Left ventricle myocardium superior (tissue), 1 donor: Measurements from ENCODE around the gene MAP3K4. TPM values are rescaled to one million over a fixed set of nuclear protein-coding genes. Genes with fewer than 3 reads are reported as not detected.
A peak's percentile ranks its signal among the peaks of the same experiment; 100 is the strongest.
"Not testable (repeated sequence)": the region's sequence is repeated elsewhere in the genome, so short reads cannot be mapped to it uniquely, and the experiment has no call there.

Experiments
- ATAC-seq: fragments of 200-7000 bp; cut with Tn5 transposase; one replicate; pipeline ENCODE4 v1.9.1; 2020; ENCODE audit warnings: mild to moderate bottlenecking, moderate library complexity
- DNase-seq: peaks from one replicate; pipeline ENCODE4 v3.0.0-alpha.2; 2020
- intact Hi-C: fragments of 100-400 bp; cut with micrococcal nuclease; formaldehyde crosslinking; loops from one replicate; pipeline ENCODE4 v1.11.0; 2022
- total RNA-seq: library from RNA; stranded (reverse); fragmentation: NEBNext Ultra II Directional; extraction: Animal tissue kit (Norgen Biotek cat#: 25700); gene quantifications from one replicate; pipeline ENCODE4 v1.2.1, GENCODE V29; 2021
- donor health status: DM: no; HTN: yes; CAD: no; lungs with severe emphysema.

The MAP3K4 gene
- total RNA-seq, 1 donor from 2014 or later, result 43.6 TPM

DNA sequence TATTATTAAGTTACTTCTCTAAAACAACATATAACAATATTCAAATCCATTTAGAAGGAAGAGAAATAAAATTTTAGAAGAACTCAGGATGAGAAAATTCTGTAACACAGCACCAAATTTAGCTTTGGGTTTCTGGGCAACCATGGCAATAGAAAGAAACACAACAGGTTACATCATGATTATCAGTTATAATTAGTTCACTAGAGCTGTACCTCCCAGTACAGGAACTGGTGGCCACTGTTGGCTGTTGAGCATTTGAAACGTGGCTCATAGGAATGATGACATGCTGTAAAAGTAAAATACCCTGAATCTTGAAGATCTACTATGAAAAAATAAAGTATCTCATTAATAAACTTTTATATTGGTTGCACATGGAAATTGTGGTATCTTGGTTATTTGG lies 23.7 kb upstream of the MAP3K4 start:
- DNase-seq (no peak), ATAC-seq (peak; percentile 86)
- intact Hi-C loops, result no loop called here

DNA sequence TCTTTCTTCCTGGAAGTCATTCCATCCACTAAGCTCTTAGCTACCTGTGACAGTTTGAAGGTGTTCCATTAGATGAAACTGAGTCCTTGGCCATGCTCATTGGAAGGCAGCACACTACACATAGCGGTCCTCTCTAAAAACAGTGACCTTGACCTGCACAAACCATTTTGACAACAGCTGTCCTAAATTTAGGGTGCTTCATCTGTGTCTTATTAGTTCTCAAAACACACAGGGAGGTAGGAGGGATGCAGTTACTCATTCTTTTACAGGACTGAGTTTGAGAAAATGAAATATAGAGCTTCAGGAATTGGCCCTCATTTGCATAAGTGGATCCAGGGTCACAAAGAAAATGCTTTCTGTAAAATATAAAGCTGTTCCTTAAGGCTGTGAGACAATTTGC lies 20.4 kb upstream of the MAP3K4 start:
- ATAC-seq (no peak), DNase-seq (no peak)
- intact Hi-C loops, result no loop called here

DNA sequence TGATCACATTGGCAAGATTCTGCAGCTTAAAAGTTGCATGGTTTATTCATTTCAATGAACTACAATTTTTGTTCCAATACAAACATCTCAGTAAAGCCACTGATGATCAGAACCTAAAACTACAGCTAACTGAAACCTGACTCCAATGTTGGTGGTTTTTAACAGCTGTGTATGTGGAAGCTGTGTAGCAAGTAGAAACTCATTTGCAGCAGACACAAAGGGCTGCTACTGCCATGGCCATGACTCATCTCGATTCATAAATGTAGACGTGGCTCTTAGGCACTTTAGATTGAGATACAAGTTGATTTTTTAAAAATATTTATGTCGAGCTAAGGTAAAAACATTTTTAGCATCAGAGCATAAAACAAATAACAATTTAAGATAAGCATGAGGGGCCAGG lies 19.5 kb upstream of the MAP3K4 start:
- ATAC-seq (no peak), DNase-seq (no peak)
- intact Hi-C loops, result no loop called here

DNA sequence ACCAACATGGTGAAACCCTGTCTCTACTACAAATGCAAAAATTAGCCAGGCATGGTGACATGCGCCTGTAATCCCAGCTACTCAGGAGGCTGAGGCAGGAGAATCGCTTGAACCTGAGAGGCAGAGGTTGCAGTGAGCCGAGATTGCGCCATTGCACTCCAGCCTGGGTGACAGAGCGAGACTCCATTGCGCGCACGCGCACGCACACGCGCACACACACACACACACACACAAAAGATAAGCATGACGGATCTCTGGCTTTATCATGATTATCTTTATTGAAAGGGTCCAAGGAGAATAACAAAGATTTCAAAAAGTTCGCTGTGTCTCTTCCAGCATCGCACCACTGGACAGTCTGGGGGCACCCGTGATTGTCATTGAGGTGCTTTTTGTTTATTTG lies 19.0 kb upstream of the MAP3K4 start:
- intact Hi-C loops, ATAC-seq, DNase-seq: not testable (repeated sequence)

DNA sequence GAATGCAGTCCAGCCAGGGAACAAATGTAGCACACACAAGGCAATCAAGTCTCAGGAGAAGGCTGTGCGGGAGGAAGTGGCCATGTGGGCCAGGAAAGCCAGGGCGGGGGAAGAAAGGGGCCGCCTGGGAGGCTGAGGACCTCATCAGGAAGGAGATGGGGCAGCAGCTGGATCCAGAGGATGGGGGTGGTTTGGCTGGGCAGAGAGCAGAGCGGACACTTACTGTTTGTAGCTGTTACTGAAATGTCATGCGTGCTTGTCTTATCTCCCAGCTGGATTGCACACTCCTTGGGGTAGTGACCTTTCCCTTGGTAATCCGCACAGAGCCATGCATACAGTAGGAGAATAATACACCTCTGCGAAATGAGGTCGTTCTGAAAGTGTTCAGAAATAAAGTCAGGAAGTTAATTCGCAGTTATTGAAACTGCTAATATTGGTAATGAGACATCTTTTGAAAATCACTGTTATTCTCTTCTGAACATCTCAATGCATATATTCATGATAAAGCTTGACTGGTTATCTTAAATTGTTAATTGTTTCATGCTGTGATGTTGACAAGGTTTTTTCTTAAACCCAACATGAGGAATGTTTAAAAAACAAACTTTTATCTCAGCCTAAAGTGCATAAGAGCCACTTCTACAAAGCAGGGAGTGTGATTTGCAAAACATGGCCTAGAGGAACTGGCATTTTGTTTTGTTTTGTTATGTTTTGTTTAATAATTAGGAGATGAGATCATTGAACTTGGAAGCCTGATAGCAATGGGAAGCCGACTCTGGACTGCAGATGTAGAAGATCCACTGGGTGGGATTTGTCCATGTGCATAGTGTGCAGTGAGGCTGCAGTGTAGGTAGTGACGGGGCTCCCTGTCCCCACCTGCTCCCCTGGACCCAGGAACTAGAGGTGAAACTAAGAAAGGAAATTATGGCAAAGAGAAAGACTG lies 18.0 kb upstream of the MAP3K4 start:
- DNase-seq, result peak; percentile 76
- peak; percentile 91 for ATAC-seq
- intact Hi-C loops, result no loop called here

DNA sequence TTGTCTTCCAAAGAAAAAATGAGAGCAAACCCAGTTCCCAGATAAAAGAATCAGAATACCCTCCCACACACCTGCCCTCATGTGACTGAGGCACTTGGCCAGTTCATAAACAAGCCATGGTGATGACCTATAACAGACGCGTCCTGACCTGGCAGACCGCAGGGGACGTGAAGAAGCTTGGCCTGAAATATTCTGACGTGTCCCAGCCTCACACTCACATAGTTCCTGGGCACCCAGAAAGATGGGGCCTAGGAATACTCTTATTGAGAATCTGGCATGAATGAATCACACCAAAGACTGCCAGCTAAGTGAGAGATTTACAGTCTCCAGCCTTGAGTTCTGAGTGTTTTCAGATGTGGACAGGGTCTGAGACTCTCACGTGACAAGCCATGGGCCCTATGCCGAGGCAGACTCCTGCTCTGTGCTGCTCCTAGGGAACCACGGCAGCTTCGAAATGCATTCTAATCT lies 17.2 kb upstream of the MAP3K4 start:
- peak; percentile 79 for ATAC-seq
- intact Hi-C loops, result no loop called here
- DNase-seq, result peak; percentile 69

DNA sequence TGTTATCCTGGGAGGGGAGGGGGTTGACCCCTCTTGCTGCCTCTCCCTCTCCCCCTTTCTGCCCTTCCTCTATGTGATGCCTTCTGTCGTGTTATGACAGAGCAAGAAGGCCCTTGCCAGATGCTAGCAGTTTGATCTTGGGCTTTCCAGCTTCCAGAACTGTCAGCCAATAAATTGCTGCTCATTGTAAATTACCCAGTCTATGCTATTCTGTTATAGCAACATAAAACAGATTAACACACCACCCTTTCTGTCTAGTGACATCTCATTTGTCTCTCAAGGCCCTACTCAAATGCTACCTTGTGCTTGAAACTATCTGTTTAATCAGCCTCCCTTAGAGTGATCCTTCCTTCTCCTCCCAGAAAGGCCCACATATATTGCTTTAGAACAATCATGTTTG lies 16.4 kb upstream of the MAP3K4 start:
- DNase-seq (no peak), ATAC-seq (no peak)
- intact Hi-C loops, result no loop called here

DNA sequence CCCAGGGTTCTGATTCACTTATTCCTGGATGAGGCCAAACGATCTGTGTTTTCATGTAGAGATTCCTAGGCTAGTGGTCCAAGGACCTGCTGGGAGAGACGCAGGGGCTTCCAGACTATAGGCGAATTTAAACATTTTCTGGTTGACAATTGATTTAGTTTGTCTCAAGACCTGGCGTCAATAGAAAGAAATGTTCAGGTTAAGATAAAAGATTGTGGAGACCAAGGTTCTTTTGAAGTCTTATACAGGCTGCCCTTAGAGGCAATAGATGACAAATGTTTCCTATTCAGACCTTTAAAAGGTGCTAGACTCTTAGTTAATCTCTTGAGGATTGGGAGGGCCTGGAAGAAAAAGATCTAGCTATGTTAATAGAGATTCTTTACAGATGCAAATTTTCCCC lies 15.6 kb upstream of the MAP3K4 start:
- intact Hi-C loops, ATAC-seq, DNase-seq: not testable (repeated sequence)

DNA sequence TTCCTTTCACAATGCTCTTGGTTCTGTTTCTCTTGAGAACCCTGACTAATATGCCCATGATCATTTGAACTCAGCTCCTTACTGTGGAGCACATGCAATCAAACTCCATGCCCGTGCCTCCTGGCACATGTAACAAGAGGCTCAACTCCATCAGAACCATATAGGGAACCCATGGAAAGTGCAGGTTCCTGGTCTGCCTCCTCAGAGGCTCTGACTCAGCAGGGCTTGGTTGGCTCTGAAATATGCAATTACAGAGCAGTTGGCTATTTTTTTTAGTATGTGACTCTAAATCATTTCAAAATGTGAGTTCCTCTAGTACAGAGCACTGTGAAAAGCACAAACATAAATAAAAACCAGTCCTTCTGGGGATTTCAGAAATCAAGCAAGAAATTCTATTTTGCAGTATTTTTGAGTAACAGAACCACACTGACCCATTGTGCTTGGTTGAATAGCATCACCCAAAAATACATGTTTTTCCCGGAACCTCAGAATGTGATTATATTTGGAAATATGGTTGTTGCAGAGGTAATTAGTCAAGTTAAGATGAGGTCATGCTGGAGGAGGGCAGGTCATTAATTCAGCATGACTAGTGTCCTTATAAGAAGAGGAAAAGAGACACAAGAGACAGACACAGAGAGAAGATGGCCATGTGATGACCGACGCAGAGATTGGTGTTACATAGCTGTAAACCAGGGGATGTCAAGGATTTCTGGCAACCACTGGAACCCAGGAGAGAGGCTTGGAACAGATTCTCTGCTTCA lies 13.2 kb upstream of the MAP3K4 start:
- DNase-seq (no peak), ATAC-seq (no peak)
- intact Hi-C loops, result no loop called here

DNA sequence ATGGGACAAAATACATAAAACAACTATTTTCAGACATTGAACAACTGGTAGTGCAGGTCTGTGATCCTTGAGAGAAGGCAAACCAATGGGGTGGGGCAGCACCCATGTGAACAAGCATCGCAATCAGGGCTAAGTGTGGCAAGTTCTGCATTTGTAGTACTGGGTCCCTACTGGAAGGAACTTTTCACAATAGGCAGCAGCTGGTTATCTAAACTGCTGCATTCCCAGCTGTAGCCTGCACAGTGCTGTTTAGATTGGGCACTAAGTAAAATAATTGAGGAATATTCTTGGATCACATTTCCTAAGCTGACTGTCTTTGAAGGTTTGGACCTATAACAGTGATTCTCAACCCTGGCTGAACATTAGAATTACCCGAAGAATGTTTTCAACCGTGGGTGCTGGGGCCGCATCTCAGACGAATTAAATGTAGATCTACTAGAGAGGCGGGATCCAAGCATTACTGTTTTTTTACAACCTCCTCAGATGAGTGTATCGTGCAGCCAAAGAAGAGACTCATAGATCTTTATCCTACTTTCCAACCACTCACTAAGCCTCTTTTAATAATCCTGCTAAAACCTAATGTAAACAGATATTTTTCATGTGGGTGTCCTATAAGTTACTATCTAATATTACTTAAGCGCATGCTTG lies 12.4 kb upstream of the MAP3K4 start:
- intact Hi-C loops, result no loop called here
- ATAC-seq (peak; percentile 6), DNase-seq (no peak)

DNA sequence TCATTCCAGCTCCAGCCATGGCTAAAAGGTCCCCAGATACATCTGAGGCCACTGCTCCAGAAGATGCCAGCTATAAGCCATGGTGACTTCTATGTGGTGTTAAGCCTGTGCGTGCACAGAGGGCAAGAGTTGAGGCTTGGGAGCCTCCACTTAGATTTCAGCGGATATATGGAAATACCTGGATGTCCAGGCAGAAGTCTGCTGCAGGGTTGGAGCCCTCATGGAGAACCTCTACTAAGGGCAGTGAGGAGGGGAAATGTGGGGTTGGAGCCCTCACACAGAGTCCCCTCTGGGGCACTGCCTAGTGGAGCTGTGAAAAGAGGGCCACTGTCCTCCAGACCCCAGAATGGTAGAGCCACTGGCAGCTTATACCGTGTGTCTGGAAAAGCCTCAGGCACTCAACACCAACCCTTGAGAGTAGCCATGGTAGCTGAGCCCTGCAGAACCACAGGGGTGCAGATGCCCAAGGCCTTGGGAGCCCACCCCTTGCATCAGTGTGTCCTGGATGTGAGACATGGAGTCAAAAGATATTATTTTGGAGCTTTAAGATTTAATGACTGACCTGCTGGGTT lies 8.1 kb upstream of the MAP3K4 start:
- DNase-seq, ATAC-seq, intact Hi-C loops: not testable (repeated sequence)

DNA sequence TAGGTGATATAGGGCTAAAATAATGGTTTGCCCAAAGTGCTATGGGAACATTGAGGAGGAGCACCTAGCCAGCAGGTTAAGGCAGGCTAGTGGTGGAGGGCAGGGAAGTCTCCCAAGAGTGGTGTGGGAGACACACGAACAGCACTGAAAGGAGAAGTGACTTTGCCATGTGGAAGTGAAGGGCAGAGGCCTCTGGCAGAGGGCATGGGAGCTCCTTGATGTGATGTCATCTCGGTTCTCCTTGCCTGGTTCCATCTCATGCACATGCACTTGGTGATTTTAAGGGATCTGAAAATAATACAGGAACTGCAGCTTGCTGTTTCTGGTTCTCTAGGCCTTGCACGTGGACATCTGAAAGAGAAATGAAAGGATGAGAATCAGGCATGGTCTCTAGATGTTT lies 4.7 kb upstream of the MAP3K4 start:
- DNase-seq, result no peak
- no peak for ATAC-seq
- intact Hi-C loops, result no loop called here

DNA sequence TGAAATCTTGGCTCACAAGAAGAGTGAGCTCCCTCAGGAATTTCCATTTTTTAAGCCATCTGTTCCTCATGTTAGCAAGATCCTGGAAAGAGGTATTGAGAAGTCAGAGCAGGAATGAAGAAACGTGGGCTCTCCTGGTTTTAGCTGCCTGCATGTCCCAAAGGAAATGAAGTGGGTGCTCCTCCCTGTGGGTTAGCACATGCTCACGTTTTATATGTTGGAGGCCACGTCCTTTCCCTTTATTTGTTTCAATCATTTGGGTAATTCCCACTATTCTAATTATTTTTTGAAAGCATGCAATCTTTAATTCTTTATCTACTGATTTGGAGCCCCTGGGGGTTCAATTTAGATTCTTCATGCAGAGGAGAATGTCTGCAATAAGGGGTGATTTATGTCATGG lies 4.3 kb upstream of the MAP3K4 start:
- no peak for ATAC-seq
- no peak for DNase-seq
- intact Hi-C loops, result no loop called here

DNA sequence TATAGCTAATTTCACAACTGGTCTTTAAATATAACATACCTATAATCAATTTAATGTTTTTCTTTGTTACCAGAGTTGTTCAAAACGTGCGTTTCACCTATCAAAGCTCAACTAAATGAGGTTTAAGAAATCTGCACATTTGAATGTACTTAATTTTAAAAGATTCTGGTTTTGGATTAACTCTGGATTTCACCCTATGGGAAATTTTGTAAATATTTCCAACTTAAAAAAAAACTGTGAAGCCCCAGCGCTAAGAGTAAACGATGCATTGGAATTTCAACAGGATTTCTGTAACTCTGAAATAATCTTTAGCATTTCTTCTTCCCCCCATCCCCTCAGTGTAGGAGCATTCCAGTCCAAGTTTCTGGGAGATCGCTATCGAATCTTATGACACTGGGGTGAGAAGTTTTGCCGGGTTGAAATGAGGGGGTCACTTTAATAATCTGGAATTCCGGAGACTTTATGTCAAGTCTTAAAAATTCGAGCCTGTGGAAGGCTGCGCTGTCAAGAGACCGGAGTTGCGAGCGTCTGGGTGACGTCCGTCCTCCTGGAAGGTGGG lies 643 bp upstream of the MAP3K4 start:
- no peak for ATAC-seq
- intact Hi-C loops, result no loop called here
- no peak for DNase-seq

DNA sequence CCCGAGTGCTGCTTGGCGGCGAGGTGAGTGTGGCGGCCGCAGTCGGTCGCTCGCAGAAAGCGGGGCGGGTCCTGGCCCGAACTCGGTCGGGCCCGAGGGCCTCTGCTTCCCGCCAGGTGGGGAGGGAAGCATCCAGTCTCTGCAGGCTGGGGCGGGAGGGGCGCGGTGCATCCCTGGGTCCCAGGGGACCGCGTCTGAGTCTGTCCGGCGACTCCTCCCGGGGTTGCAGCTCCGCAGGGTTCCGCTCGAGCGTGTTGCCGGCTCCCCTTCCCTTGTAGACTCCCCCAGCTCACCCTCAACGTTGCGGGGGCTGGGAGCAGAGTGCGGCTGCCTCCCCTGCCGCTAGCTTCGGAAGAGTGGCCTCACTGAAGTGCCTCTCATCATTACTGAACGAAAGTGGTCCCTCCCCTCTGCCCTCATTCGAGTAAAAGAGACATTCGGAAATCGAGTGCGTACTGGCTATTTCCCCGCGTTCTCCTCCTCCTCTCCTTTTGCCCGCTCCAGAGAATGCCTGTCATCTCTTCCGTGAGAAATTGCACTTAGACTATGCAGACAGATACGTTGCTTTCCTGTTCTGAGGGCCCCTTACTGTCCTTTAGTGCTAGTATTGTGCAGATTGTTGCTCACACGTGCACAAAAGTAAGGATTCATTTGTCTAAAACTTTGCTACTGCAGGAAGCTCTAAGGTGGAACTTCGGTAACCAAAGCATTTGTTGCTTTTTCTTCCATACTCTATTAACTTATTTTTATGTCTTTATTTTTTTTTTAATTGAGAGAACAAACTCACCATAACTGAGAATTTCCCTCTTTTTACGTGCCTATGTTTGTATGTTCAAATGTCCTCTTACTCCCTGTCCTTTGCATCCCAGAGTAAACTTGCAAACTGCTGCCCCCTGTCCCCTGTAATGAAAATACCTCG lies 751 bp downstream of the MAP3K4 start:
- intact Hi-C loops, result loop anchor here (2.0 kb wide), 1 partner anchor 60 kb away; no protein-coding TSS in a partner anchor
- DNase-seq (peak; percentile 66), ATAC-seq (peak; percentile 67)

DNA sequence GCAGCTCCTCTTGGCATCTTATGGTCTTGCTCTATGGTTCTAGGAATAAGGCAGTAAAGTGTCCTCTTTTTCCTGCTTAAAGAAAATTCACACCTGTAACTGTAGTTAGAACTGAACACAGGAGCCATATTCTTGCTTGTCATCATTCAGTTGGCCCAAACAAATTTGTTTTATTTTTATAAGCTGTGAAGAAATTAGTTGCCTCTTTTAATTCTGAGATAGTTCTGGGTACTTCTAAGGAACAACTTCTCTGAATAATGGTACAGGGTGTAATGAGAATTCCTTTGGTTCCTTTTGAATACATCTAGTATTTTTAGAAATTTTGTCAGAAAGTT lies 1.4 kb downstream of the MAP3K4 start:
- ATAC-seq (no peak), DNase-seq (no peak)
- intact Hi-C loops, result loop anchor here (2.0 kb wide), 1 partner anchor 60 kb away; no protein-coding TSS in a partner anchor

DNA sequence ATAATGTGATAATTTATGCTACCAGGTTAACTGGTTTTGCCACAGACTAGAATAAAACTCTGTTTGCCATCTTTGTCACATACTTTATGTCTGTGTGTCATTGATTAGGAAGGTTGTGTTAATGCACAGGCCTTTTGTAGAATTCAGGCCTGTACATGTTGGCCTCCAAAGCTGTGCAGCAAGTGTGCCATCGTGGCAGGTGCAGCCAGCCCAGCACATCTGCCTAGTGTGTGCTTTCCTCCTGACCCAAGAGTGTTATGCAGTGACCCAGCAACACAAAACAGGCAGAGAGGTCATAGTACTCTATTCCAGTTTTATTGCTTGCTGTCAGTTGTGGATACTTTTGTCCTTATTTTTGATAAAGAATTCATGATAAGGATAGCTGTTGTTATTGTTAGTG lies 3.7 kb downstream of the MAP3K4 start:
- intact Hi-C loops, result no loop called here
- DNase-seq, result no peak
- no peak for ATAC-seq

DNA sequence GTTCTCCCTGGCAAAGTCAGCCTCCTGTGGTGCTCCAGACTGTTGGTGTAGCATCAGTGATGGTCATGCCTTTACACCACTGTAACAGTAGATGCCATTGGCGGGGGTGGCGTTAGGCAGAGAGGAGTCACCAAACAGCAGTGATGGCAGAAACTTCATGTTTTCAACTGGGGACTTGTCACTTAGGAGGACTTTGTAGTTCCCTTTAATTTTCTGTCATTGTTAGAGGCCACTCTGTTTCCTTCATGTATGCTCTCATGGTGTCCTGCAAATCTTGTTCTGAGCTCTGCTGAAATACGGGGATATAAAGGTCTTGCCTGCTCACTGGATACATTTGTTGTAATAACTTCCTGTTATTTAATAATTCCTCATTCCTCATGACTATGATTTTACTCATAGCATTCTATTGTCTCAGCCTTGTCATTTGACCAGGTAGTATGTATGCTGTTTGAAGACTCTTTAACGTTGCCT lies 4.6 kb downstream of the MAP3K4 start:
- no peak for DNase-seq
- no peak for ATAC-seq
- intact Hi-C loops, result no loop called here
